CD4-positive, alpha-beta T cell treated with Interleukin-15 for 1 hour (primary cell): ENCODE results near the gene COBLL1.

Experiments
- DNase-seq: peaks from one replicate; pipeline ENCODE4 v3.0.0-alpha.2; 2020

COBLL1 gene

DNA sequence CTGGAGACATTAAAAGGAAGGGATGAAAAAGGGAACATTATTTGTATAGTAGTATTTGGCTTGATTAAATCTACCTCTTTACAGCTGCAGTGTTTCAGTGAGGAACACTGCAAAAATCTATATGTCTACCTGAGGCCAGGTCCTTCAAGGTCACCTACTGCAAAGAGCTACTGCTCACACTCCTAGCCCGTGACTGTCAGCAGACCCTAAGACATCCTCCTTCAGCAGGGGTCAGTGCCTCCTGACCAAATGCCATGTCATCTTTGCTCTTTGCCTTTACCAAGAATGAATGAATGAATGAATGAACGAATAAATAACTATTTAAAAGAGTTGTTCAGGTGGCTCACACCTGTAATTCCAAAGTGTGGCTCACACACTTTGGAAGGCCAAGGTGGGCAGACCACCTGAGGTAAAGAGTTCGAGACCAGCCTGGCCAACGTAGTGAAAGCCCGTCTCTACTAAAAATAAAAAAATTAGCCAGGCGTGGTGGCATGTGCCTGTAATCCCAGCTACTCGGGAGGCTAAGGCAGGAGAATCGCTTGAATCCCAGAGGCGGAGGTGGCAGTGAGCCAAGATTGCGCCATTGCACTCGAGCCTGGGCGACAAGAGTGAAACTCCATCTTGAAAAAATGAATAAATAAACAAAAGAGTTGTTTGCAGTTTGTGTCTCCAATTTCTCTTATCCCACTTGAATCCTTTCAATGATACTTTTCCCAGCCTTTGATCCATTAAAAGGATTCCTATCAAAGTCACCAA is 136.0 kb downstream of the COBLL1 start:
- no peak for DNase-seq

DNA sequence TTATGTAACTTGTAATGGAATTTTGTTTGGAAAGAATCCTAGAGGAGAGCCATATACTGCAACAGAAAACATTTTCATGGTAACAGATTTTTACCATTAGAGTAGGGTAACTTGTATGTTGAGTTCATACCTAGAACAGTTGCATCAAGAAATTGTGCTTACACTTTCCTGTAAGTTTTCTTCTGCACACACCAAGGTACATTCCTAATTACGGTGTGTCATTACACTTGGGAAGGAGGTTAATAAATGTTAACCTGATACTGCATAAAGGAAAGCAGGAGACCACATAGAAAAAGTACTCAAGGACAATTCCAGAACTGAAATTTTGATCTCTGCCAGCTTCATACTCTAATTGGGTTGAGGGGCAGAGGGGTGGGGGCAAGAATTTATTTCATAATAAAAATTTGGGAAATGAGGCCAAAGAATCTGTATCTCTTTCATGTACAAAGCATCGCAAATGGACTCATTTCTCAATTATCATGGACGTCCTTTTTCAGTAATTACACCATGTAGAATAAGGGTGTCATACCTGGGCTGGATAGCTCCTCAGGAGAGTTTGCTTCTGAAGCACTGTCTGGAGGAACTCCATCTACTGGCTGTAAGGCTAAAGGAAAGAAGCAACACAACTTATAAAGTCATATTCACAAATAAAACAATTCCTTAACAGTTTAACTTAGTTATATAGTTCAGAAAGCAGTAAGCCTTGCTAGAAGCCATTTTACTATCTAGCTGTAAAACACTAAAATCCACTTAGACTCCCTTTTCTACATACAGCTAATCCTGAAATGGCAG is 137.5 kb downstream of the COBLL1 start:
- no peak for DNase-seq

DNA sequence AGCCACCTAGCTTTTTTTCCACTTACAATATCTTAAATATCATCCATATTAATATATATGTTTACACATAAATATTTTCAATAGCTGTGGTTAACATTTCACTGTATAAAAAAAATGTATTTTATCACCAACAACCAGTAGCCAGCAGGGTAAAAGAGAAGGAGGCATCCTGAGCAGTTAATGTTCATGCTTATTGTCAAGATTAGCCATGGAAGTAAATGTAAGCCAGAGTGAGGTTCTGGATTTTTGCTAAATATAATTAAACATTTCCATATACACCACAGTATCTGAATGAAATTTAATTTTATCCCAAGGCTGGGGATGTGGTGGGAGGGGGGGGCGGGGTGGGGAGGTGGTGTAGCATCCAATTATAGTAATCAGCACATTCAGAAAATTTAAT is 140.1 kb downstream of the COBLL1 start:
- no peak for DNase-seq

DNA sequence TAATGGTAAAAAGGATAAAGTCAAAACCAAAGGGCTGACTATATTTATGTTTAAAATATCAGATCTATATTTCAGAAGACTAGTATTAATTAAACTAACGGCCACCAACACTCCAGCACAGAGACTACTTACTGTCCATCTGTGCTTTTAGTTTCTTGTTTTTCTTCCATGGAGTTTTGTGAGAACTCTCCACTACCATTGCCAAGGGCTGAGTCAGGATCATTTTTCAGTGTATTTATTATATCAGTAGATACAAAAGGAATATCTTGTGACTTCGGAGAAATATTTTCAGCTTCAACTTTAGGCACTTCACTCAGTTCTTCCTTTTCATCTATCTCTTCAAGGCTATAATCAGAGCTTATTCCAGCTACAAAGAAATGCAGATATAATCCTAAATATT is 141.2 kb downstream of the COBLL1 start:
- no peak for DNase-seq

GRCh38 chr2:164697688-164698461 is 143.7 kb downstream of the COBLL1 start:
- DNase-seq = no peak

- DNase-seq = no peak
Measured at GRCh38 chr2:164696634-164697033, 145.0 kb downstream of the COBLL1 start.

- no peak for DNase-seq
Measured at GRCh38 chr2:164694275-164694695, 147.3 kb downstream of the COBLL1 start.

DNA sequence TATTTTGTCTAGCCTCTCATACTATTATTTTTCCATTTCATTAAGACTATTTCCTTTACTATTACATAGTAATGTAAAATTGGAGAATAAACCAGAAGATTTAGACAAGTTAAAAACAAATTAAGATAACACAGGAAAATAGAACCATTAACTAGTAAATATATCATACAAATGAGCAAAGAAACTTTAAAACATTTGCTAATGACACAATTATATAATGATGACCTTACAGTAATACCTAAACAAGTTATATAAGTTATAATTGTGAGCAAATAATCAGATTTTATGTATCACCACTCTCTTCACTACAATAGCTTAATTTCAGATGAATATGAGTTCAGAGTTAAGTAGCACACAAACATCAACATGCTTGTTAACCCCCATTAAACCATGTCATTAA is 147.8 kb downstream of the COBLL1 start:
- DNase-seq = no peak

- no peak for DNase-seq
Measured at GRCh38 chr2:164693390-164693789, 148.2 kb downstream of the COBLL1 start.

- DNase-seq = no peak
Measured at GRCh38 chr2:164692958-164693357, 148.7 kb downstream of the COBLL1 start.

DNA sequence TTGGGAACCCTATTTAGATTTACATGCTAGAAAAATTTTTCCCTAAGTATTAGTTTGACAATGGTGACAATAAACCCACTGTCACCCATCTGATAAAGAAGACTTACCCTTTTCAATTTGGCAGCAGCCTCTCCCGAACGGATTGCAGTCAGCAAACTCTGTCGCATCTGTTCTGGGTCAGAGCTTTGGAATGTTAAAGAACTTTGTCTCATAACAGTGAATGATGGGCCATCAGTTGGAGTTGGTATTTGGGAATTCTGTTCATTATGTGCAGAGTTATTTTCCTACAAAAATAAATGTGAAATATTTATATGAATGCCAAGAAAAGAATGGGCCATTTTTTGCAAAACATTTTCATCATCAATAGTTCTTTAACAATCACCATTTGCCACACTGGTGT is 149.5 kb downstream of the COBLL1 start:
- DNase-seq = no peak

DNA sequence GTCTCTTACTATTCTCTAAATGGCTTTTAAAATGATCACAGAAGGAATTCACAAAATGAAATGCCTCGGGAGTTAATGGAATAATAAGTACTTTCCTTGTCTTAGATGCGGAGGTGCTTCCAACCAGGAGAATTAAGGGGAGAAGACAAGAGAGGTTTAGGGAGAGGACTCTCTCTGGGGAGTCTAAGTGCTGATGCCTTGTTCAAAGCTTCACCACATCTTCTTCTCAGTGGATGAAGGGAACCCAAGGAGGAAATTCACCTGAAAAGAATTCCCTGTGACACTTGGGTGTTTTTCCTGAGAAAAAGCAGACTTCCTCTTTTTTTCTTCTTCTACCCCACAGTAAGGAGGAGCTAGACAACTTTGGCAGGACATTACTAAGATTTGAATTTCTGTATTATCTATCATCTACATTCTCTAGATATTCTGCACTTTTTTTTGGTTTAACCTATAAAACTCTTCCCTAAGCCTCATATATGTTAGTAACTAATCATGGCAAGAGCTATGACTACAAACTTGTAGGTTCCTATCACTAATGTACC is 150.2 kb downstream of the COBLL1 start:
- DNase-seq = no peak

- no peak for DNase-seq
Measured at GRCh38 chr2:164690361-164690760, 151.3 kb downstream of the COBLL1 start.

GRCh38 chr2:164688896-164689419 is 152.7 kb downstream of the COBLL1 start:
- no peak for DNase-seq

GRCh38 chr2:164681009-164681408 is 160.6 kb downstream of the COBLL1 start:
- DNase-seq = no peak

DNA sequence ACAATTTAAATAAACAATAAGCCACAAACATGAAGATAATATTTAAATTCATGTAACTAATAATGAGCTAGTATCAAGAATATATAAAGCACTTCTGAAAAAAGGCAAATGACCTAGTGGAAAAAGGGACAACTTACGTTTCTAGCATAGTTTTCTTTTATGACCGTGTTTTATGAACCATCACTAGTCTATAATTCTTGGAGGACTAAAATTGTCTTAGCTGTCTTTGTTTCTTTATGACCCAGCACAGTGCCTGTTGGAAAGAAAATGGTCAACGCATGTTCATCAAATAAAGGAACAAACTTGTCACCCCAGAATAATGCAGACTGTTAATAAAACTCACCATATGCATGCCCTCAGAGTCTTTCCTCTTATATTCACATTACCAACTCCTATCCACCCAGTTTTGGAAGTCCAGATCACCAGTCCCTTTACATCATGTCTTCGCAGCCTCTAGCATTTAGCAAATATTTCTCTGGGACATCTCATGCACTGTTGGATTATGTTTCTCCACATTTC is 162.9 kb downstream of the COBLL1 start:
- no peak for DNase-seq

DNA sequence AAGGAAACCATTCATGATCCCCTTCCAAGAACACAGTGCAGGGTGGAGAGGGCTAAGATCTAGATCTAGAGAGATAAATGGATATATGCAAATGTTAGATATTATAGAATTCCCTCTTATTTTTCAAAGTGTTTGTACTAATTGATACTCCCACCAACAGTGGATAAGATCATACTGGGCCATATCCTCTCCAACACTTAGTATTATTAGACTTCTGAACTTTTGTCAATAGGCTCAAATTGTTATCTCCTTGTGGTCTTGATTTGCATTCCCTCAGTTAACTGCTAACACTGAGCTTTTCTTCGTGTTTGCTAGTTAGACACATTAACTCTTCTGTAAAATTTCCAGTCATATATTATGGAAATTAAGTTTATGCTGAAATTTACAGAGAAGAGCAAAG is 163.9 kb downstream of the COBLL1 start:
- DNase-seq = no peak

DNA sequence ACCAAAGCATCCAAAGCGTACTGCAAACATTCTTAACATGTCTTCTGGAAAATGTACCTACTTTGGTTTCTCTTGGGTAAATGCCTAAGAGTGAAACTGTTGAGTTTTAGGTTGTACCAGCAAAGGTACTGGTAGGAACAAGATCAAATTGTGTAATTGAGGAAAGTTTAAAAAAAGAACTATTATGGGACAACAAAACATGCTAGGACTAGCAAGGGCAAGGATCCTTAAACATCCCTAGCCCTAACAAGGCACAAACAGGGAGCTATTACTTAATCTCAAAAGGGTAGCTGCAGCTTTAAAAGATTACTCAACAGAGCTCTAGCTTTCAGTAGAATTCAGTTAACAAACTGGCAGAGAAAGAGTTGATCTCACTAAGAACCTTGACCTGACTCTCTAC is 164.4 kb downstream of the COBLL1 start:
- no peak for DNase-seq

GRCh38 chr2:164675687-164676086 is 165.9 kb downstream of the COBLL1 start:
- DNase-seq = no peak

- DNase-seq = no peak
Measured at GRCh38 chr2:164675027-164675426, 166.6 kb downstream of the COBLL1 start.

DNA sequence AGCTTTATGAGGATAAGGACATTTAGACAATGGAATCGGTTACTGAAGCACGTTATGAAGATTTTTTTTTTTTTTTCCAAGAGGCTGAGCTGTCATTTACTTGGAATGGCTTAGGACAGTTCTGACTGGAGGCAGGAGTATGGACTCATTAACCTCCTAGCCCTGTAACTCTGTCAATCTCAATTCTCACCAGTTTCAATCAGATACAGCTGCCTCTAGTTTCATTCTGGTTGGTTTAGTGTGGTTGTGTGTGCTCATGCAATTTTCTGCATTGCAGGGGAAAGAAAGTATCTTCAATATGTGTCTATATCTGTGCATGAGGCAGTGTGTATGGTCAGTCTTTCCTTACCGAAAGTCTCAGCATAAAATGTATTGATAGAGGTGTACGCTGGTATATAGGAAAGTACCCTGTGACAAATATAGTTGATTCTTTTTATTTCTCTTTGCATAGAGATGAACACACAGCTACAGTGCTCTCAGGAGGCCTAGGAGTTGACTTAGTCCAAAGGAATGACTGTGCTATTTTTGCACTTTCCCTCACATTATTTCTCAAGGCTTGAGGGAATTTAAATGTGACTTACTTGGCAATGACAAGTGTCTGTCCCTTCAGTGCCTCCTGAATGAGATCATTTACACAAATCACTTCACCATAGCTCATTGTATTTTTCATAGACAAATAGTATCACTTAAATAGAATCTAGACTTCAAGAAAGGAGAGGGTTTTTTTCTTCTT is 169.8 kb downstream of the COBLL1 start:
- no peak for DNase-seq

GRCh38 chr2:164669291-164669690 is 172.3 kb downstream of the COBLL1 start:
- no peak for DNase-seq
